Neuronal stem cell (in vitro differentiated cells): Measurements from ENCODE around the gene MAGI1.

Source experiments
- DNase-seq: peaks from one replicate; pipeline ENCODE4 v3.0.0-alpha.2; 2013; ENCODE audit warnings: low spot score
- H2AFZ ChIP-seq: one replicate; pipeline ENCODE4 v1.6.1; 2013; ENCODE audit warnings: mild to moderate bottlenecking, low read length, inconsistent platforms
- H2AK5ac ChIP-seq: 2 replicates; pipeline ENCODE4 v1.6.1; 2013; ENCODE audit warnings: low read depth, mild to moderate bottlenecking, inconsistent platforms, low read length, moderate library complexity, mixed read lengths
- H2BK120ac ChIP-seq: 2 replicates; pipeline ENCODE4 v1.6.1; 2013; ENCODE audit warnings: low read depth, mild to moderate bottlenecking, inconsistent platforms, low read length, moderate library complexity, mixed read lengths
- H2BK12ac ChIP-seq: one replicate; pipeline ENCODE4 v1.6.1; 2013; ENCODE audit warnings: low read length, inconsistent platforms
- H2BK15ac ChIP-seq: 2 replicates; pipeline ENCODE4 v1.6.1; 2013; ENCODE audit warnings: mild to moderate bottlenecking, low read length, inconsistent platforms, mixed read lengths
- H2BK5ac ChIP-seq: one replicate; pipeline ENCODE4 v1.6.1; 2013; ENCODE audit warnings: inconsistent platforms, mild to moderate bottlenecking, low read length, moderate library complexity
- H3K14ac ChIP-seq: one replicate; pipeline ENCODE4 v1.6.1; 2013; ENCODE audit warnings: low read length, inconsistent platforms
- H3K18ac ChIP-seq: 2 replicates; pipeline ENCODE4 v1.6.1; 2013; ENCODE audit warnings: low read length, inconsistent platforms
- H3K23ac ChIP-seq: 2 replicates; pipeline ENCODE4 v1.6.1; 2013; ENCODE audit warnings: low read depth, mild to moderate bottlenecking, mixed read lengths, low read length, inconsistent platforms; ENCODE audit not compliant: poor library complexity
- H3K27ac ChIP-seq: replicated peaks from 3 replicates; pipeline ENCODE4 v1.5.1; 2013; ENCODE audit warnings: low read length, inconsistent platforms
- H3K27me3 ChIP-seq, 3 experiments: 2 replicates each; pipeline ENCODE4 v1.6.1; 2013; ENCODE audit warnings: low read length in 3 of 3, mild to moderate bottlenecking in 2 of 3, inconsistent platforms in 1 of 3, low read depth in 1 of 3, mixed read lengths in 1 of 3, moderate library complexity in 1 of 3; ENCODE audit not compliant: control insufficient read depth in 3 of 3, insufficient read depth in 3 of 3
- H3K36me3 ChIP-seq, 2 donors: replicated peaks in 1 of 2; 2 replicates each; pipeline ENCODE4 v1.6.1; 2013; ENCODE audit warnings: low read length in 2 of 2; ENCODE audit not compliant: control insufficient read depth in 2 of 2, insufficient read depth in 2 of 2
- H3K4ac ChIP-seq: 2 replicates; pipeline ENCODE4 v1.6.1; 2013; ENCODE audit warnings: inconsistent platforms, mild to moderate bottlenecking, low read length, moderate library complexity
- H3K4me1 ChIP-seq, 2 donors: 1 replicate in 1 of 2; 2 replicates in 1 of 2; pipeline ENCODE4 v1.6.1; 2013; ENCODE audit warnings: low read length in 2 of 2, low read depth in 1 of 2; ENCODE audit not compliant: control insufficient read depth in 2 of 2, insufficient read depth in 1 of 2
- H3K4me2 ChIP-seq: one replicate; pipeline ENCODE4 v1.6.1; 2013; ENCODE audit warnings: mild to moderate bottlenecking, low read length, inconsistent platforms; ENCODE audit not compliant: insufficient read depth, poor library complexity, severe bottlenecking
- H3K4me3 ChIP-seq, 2 donors: 2 replicates each; pipeline ENCODE4 v1.5.1; 2013; ENCODE audit warnings: low read length in 2 of 2, mild to moderate bottlenecking in 2 of 2, inconsistent platforms in 1 of 2, moderate library complexity in 1 of 2
- H3K79me1 ChIP-seq: one replicate; pipeline ENCODE4 v1.6.1; 2013; ENCODE audit warnings: low read depth, mild to moderate bottlenecking, inconsistent platforms, low read length, moderate library complexity
- H3K9ac ChIP-seq: one replicate; pipeline ENCODE4 v1.6.1; 2013; ENCODE audit warnings: mild to moderate bottlenecking, low read depth, low read length, inconsistent platforms; ENCODE audit not compliant: poor library complexity
- H3K9me3 ChIP-seq, 2 donors: replicated peaks in 1 of 2; 2 replicates each; pipeline versions ENCODE3 to v1.6.1; 2013; ENCODE audit warnings: low read length in 2 of 2, mild to moderate bottlenecking in 2 of 2, inconsistent platforms in 1 of 2, low read depth in 1 of 2, mixed read lengths in 1 of 2, moderate library complexity in 1 of 2; ENCODE audit not compliant: control insufficient read depth in 2 of 2, insufficient read depth in 1 of 2
- H4K8ac ChIP-seq: one replicate; pipeline ENCODE4 v1.6.1; 2013; ENCODE audit warnings: low read depth, mild to moderate bottlenecking, inconsistent platforms, low read length, moderate library complexity
- H4K91ac ChIP-seq: one replicate; pipeline ENCODE4 v1.6.1; 2013; ENCODE audit warnings: low read length, low read depth, mild to moderate bottlenecking, inconsistent platforms; ENCODE audit not compliant: poor library complexity
- WGBS, 2 donors: extraction: QIAGEN DNeasy Blood & Tissue Kit; methylation state at CpG; one replicate each; pipeline ENCODE4 v1.1.7; 2013; ENCODE audit warnings: missing lambda C conversion rate in 2 of 2, mixed read lengths in 1 of 2; ENCODE audit not compliant: insufficient read length in 2 of 2, insufficient replicate concordance in 1 of 2; ENCODE audit errors: extremely low coverage in 2 of 2; 5-methylcytosine and 5-hydroxymethylcytosine counted together

The MAGI1 gene

GRCh38 chr3:65391068-65391467, 647.6 kb downstream of the MAGI1 start:
- H3K4me3 ChIP-seq: no peak overlapping the region
- peaks cover 1% of the 10 kb centered on the region for H3K79me1 ChIP-seq
- H3K36me3 ChIP-seq: peaks cover 10 to 78% of the 10 kb centered on the region in 2 donors
- no peak overlapping the region for H4K91ac ChIP-seq
- no peak overlapping the region for H3K27ac ChIP-seq
- no peak overlapping the region for H4K8ac ChIP-seq
- no peaks in the 10 kb centered on the region for H3K9me3 ChIP-seq
- no peak overlapping the region for H2BK5ac ChIP-seq
- H3K27me3 ChIP-seq: no peaks in the 10 kb centered on the region
- no peaks in the 10 kb centered on the region for H3K4me1 ChIP-seq
- H3K18ac ChIP-seq: no peak overlapping the region
- no peak overlapping the region for H2AK5ac ChIP-seq
- H2BK120ac ChIP-seq: no peak overlapping the region
- no peak overlapping the region for H2BK12ac ChIP-seq
- no peak overlapping the region for H3K4ac ChIP-seq
- no peak overlapping the region for H3K14ac ChIP-seq
- H3K23ac ChIP-seq: no peak overlapping the region
- WGBS, 2 donors: no CpG with 5 or more reads among the region's 5 CpGs
- no peak overlapping the region for H2AFZ ChIP-seq
- DNase-seq: no peak
- no peak overlapping the region for H3K4me2 ChIP-seq
- H3K9ac ChIP-seq: no peak overlapping the region
- no peak overlapping the region for H2BK15ac ChIP-seq

GRCh38 chr3:65385805-65386204, 652.9 kb downstream of the MAGI1 start:
- H4K8ac ChIP-seq: no peak overlapping the region
- no peak overlapping the region for H3K18ac ChIP-seq
- no peak overlapping the region for H2AFZ ChIP-seq
- H2BK12ac ChIP-seq: no peak overlapping the region
- H3K79me1 ChIP-seq: no peaks in the 10 kb centered on the region
- peaks cover 18 to 91% of the 10 kb centered on the region in 2 donors for H3K36me3 ChIP-seq
- no peak overlapping the region for H3K14ac ChIP-seq
- H2BK15ac ChIP-seq: no peak overlapping the region
- no peak overlapping the region for H2BK120ac ChIP-seq
- no peak for DNase-seq
- no peaks in the 10 kb centered on the region for H3K27me3 ChIP-seq
- no peak overlapping the region for H3K4me3 ChIP-seq
- H2BK5ac ChIP-seq: no peak overlapping the region
- H2AK5ac ChIP-seq: no peak overlapping the region
- H3K4me1 ChIP-seq: peaks cover 0 to 1% of the 10 kb centered on the region in 2 donors
- H3K4ac ChIP-seq: no peak overlapping the region
- no peak overlapping the region for H3K9ac ChIP-seq
- no peaks in the 10 kb centered on the region for H3K9me3 ChIP-seq
- H4K91ac ChIP-seq: no peak overlapping the region
- no peak overlapping the region for H3K23ac ChIP-seq
- WGBS, 2 donors: no CpG with 5 or more reads among the region's 4 CpGs
- no peak overlapping the region for H3K27ac ChIP-seq
- H3K4me2 ChIP-seq: no peak overlapping the region

- Histone ChIP-seq H2BK15ac (no peak overlapping the region), H2BK120ac (no peak overlapping the region), H2AK5ac (no peak overlapping the region), H3K18ac (no peak overlapping the region), H3K9ac (no peak overlapping the region), H3K14ac (no peak overlapping the region), H4K8ac (no peak overlapping the region), H3K27ac (no peak overlapping the region), H2BK5ac (no peak overlapping the region), H3K79me1 (no peaks in the 10 kb centered on the region), H3K4me3 (no peak overlapping the region), H2BK12ac (no peak overlapping the region), H2AFZ (no peak overlapping the region), H3K36me3 (peaks cover 19 to 98% of the 10 kb centered on the region in 2 donors), H3K23ac (no peak overlapping the region), H3K4me2 (no peak overlapping the region), H3K27me3 (no peaks in the 10 kb centered on the region), H3K4ac (no peak overlapping the region), H4K91ac (no peak overlapping the region), H3K4me1 (peaks cover 0 to 4% of the 10 kb centered on the region in 2 donors), H3K9me3 (peaks cover 1 to 5% of the 10 kb centered on the region in 2 donors)
- DNase-seq: no peak
- no CpG with 5 or more reads among the region's 10 CpGs for WGBS, 2 donors
Observed at GRCh38 chr3:65381496-65382010, 657.2 kb downstream of the MAGI1 start.

- peak overlapping the region; percentile 21 for H3K27ac ChIP-seq
Observed at GRCh38 chr3:65379223-65379622, 659.5 kb downstream of the MAGI1 start.

More at GRCh38 chr3:65379223-65379622, 659.5 kb downstream of the MAGI1 start:
- H2BK12ac ChIP-seq: peak overlapping the region; percentile 76
- H3K9me3 ChIP-seq: peaks cover 1 to 5% of the 10 kb centered on the region in 2 donors
- WGBS, 2 donors: no CpG with 5 or more reads among the region's 35 CpGs
- H4K8ac ChIP-seq: peak overlapping the region; percentile 33
- peak overlapping the region; percentile 82 for H3K23ac ChIP-seq
- H2AK5ac ChIP-seq: peak overlapping the region; percentile 58
- no peak overlapping the region for H3K4me3 ChIP-seq
- no peaks in the 10 kb centered on the region for H3K79me1 ChIP-seq
- H2BK15ac ChIP-seq: no peak overlapping the region
- no peak for DNase-seq
- no peak overlapping the region for H2BK5ac ChIP-seq
- H2AFZ ChIP-seq: no peak overlapping the region
- H3K14ac ChIP-seq: no peak overlapping the region
- peaks cover 17 to 95% of the 10 kb centered on the region in 2 donors for H3K36me3 ChIP-seq
- H4K91ac ChIP-seq: no peak overlapping the region
- no peaks in the 10 kb centered on the region for H3K27me3 ChIP-seq
- no peak overlapping the region for H3K4me2 ChIP-seq
- H2BK120ac ChIP-seq: peak overlapping the region; percentile 52
- peak overlapping the region; percentile 76 for H3K18ac ChIP-seq
- peak overlapping the region; percentile 46 for H3K9ac ChIP-seq
- no peak overlapping the region for H3K4ac ChIP-seq
- peaks cover 0 to 3% of the 10 kb centered on the region in 2 donors for H3K4me1 ChIP-seq
